Smooth muscle cell (in vitro differentiated cells): ENCODE results near the gene RUNX2. TPM values are rescaled to one million over a fixed set of nuclear protein-coding genes. Genes with fewer than 3 reads are reported as not detected.

ENCODE experiments used
- DNase-seq: peaks from one replicate; lab custom pipeline; 2025; ENCODE audit not compliant: unreplicated experiment; lab: John Stamatoyannopoulos, UW
- H2AFZ ChIP-seq: fragments of 200-600 bp; sonication (generic); 2 replicates; pipeline ENCODE4 v1.6.0; 2016; ENCODE audit warnings: antibody characterized with exemption, low read depth, mild to moderate bottlenecking
- H3F3A ChIP-seq: fragments of 200-600 bp; sonication (generic); 2 replicates; pipeline ENCODE4 v1.6.0; 2017; ENCODE audit warnings: antibody characterized with exemption, low read depth
- H3K27ac ChIP-seq: fragments of 200-600 bp; sonication (generic); 2 replicates; pipeline ENCODE4 v1.5.1; 2016; ENCODE audit warnings: low read depth, mild to moderate bottlenecking
- H3K27me3 ChIP-seq: fragments of 200-600 bp; sonication (generic); 2 replicates; pipeline ENCODE4 v1.6.1; 2016; ENCODE audit warnings: low read depth, mild to moderate bottlenecking
- H3K36me3 ChIP-seq: fragments of 200-600 bp; sonication (generic); 2 replicates; pipeline ENCODE4 v1.5.1; 2016; ENCODE audit warnings: low read depth
- H3K4me1 ChIP-seq: fragments of 200-600 bp; sonication (generic); 2 replicates; pipeline ENCODE4 v1.5.1; 2016; ENCODE audit warnings: low read depth
- H3K4me2 ChIP-seq: fragments of 200-600 bp; sonication (generic); 2 replicates; pipeline ENCODE4 v1.6.0; 2016; ENCODE audit warnings: mild to moderate bottlenecking
- H3K4me3 ChIP-seq: fragments of 200-600 bp; sonication (generic); 2 replicates; pipeline ENCODE4 v1.5.1; 2016; ENCODE audit warnings: mild to moderate bottlenecking
- H3K79me2 ChIP-seq: fragments of 200-600 bp; sonication (generic); 2 replicates; pipeline ENCODE4 v1.6.0; 2016; ENCODE audit warnings: low read depth, mild to moderate bottlenecking
- H3K9ac ChIP-seq: fragments of 200-600 bp; sonication (generic); 2 replicates; pipeline ENCODE4 v1.6.0; 2016; ENCODE audit warnings: low read depth
- H3K9me3 ChIP-seq: fragments of 200-600 bp; sonication (generic); replicated peaks from 2 replicates; pipeline ENCODE4 v1.5.1; 2016; ENCODE audit warnings: low read depth
- H4K20me1 ChIP-seq: fragments of 200-600 bp; sonication (generic); 2 replicates; pipeline ENCODE4 v1.6.0; 2016; ENCODE audit warnings: low read depth
- WGBS: methylation state at CpG from one replicate; pipeline ENCODE4 v1.1.7; 2016; ENCODE audit warnings: low lambda C conversion rate; 5-methylcytosine and 5-hydroxymethylcytosine counted together
- polyA plus RNA-seq: library from polyadenylated mRNA; unstranded; fragments of >200 nt; fragmentation: Nextera tagmentation; extraction: Ambion mirVana; gene quantifications from 2 replicates; pipeline ENCODE4 v1.2.1, GENCODE V29; 2016
- total RNA-seq: library from RNA; depleted of rRNA; stranded (reverse); fragments of >200 nt; gene quantifications from 2 replicates; pipeline ENCODE4 v1.2.3, GENCODE V29; 2014
- TF ChIP-seq, protein P1 (sequence below): fragments of 200-600 bp; sonication (generic); IDR thresholded peaks from 2 replicates; pipeline ENCODE4 v1.5.1; 2017; ENCODE audit warnings: borderline replicate concordance, mild to moderate bottlenecking, antibody characterized with exemption; ENCODE audit not compliant: insufficient read depth, poor library complexity, severe bottlenecking

RUNX2 gene
- total and polyA plus RNA-seq, 2 experiments from 2014 or later: 12.5 to 16.4 TPM

DNA sequence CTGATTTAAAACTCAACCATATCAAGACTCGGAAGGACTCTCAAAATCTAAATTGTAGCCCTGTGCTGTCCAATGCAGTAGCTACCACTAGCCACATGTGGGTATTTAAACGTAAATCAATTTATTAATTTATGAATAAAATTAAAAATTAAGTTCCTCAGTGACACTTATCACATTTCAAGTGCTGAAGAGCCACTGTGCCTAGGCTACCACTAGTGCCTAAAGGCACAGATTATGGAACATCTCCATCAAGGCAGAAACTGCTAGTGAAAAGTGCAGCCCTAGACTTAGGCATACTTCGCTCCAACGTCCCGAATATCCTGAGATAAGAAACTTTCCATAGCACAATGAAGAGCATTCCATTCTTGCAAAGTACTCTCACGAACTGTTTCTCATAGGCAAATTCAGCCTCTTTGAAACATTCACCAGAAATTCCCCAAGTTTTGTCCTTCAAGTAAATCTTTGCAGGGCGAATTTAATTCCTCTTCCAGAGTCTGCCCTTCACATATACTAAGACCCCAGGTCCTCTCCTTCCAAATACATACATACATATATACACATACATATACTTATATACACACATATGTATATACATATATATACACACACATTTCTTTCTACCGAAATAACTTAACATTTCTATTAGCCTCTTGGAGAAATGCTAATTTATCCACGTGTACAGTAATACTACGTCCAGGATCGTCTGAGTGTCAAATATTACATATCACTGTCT is 48.3 kb downstream of the RUNX2 start:
- H2AFZ ChIP-seq: peak overlapping the region; percentile 95
- peak overlapping the region; percentile 95 for H3K27ac ChIP-seq
- no peak for DNase-seq

DNA sequence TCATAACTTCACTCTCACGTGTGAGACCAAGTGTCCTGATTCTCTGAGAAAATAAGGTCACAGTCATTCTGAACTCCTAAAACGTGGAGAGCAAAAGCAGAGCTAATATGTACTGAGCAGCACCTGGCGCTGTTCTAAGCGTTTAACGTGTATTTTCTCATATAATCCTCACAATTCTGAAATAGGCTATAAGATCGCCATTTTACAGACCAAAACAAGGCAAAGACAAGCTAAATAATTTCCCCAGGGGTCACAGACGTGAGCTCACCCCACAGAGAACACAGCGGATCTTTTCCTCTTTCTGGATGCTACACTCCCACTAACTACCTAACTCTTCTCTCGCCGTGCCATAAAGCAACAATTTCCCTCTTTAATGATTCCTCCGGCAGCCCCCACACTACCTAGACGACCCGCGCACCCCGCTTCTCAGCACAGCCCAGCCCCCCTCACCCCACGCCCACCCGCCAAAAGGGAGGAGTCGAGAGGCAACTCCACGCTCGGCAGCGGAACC is 49.0 kb downstream of the RUNX2 start:
- peak overlapping the region; percentile 92 for H3K9ac ChIP-seq
- H3K79me2 ChIP-seq: peaks cover 29% of the 10 kb centered on the region
- under 1% methylated on average over 17 of the region's 21 CpGs for WGBS
- H3K36me3 ChIP-seq: no peaks in the 10 kb centered on the region
- H3K4me1 ChIP-seq: peaks cover 21% of the 10 kb centered on the region
- no peaks in the 10 kb centered on the region for H3K27me3 ChIP-seq
- H3K9me3 ChIP-seq: no peaks in the 10 kb centered on the region
- no peaks in the 10 kb centered on the region for H3F3A ChIP-seq
- H4K20me1 ChIP-seq: no peaks in the 10 kb centered on the region
- H3K27ac ChIP-seq: peak overlapping the region; percentile 95
- H3K4me2 ChIP-seq: peak overlapping the region; percentile 90
- H3K4me3 ChIP-seq: peak overlapping the region; percentile 82
- DNase-seq: no peak
- TF ChIP-seq, protein P1, sequence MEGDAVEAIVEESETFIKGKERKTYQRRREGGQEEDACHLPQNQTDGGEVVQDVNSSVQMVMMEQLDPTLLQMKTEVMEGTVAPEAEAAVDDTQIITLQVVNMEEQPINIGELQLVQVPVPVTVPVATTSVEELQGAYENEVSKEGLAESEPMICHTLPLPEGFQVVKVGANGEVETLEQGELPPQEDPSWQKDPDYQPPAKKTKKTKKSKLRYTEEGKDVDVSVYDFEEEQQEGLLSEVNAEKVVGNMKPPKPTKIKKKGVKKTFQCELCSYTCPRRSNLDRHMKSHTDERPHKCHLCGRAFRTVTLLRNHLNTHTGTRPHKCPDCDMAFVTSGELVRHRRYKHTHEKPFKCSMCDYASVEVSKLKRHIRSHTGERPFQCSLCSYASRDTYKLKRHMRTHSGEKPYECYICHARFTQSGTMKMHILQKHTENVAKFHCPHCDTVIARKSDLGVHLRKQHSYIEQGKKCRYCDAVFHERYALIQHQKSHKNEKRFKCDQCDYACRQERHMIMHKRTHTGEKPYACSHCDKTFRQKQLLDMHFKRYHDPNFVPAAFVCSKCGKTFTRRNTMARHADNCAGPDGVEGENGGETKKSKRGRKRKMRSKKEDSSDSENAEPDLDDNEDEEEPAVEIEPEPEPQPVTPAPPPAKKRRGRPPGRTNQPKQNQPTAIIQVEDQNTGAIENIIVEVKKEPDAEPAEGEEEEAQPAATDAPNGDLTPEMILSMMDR: no peak
- peak overlapping the region; percentile 95 for H2AFZ ChIP-seq

More for the DNA sequence above, 48.3 kb downstream of the RUNX2 start:
- H3K4me2 ChIP-seq: peak overlapping the region; percentile 90
- no peaks in the 10 kb centered on the region for H4K20me1 ChIP-seq
- H3K36me3 ChIP-seq: no peaks in the 10 kb centered on the region
- H3K79me2 ChIP-seq: peaks cover 29% of the 10 kb centered on the region
- peaks cover 21% of the 10 kb centered on the region for H3K4me1 ChIP-seq
- no peaks in the 10 kb centered on the region for H3K27me3 ChIP-seq
- peak overlapping the region; percentile 82 for H3K4me3 ChIP-seq
- H3K9ac ChIP-seq: peak overlapping the region; percentile 92
- TF ChIP-seq, protein P1: no peak
- H3F3A ChIP-seq: no peaks in the 10 kb centered on the region
- H3K9me3 ChIP-seq: no peaks in the 10 kb centered on the region
- WGBS: 26% methylated on average over 11 of the region's 11 CpGs

DNA sequence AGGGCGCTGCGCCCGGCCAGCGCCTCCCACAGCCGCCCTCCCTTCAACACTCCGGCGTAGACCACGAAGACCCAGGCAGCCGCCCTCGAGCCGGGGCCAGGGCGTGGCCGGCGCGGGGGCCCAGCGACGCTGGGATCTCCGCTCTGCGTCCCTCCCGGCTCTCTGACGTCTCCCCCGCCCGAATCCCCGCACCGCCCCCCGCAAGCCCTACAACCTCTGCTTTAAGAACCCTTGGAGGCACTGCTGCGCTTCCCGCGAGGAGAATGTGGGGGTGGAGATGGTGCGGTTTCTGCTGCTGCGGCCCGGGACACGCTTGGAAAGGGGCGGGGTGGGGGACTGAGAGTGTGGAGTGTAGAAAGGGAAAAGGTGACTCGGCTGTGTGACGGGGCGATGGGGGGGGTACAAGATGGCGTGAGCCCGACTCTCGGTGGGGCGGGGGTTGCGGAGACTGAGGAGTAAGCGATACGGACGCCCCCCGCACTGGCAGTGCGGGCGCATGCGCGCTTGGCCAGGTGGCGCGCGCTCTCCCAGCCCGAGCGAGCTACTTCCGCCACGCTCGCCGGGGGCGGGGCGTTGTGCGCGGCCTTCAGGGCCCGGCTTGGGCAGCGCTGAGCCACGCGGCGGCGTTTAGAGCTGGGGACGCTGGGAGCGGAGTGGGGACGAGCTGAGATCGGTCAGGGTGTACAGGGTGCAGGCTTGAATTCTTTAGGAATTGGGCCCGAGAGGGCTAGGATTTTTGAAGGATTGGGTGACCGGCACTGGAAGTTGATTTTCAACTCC is 49.6 kb downstream of the RUNX2 start, which contains the start of gene SUPT3H:
Gene SUPT3H, minus strand, starts transcription at position 381 of the 780 bp plus-strand sequence.
- Histone ChIP-seq H3K27ac (peak within 1 kb of the TSS; percentile 95), H2AFZ (peak within 1 kb of the TSS; percentile 95), H3F3A (no peaks in the 10 kb centered on the region), H3K4me1 (peaks cover 21% of the 10 kb centered on the region), H3K4me3 (peak within 1 kb of the TSS; percentile 82), H3K4me2 (peak within 1 kb of the TSS; percentile 90), H3K9ac (peak within 1 kb of the TSS; percentile 92), H3K36me3 (no peaks in the 10 kb centered on the region), H4K20me1 (no peaks in the 10 kb centered on the region), H3K79me2 (peaks cover 29% of the 10 kb centered on the region), H3K27me3 (no peaks in the 10 kb centered on the region), H3K9me3 (no peaks in the 10 kb centered on the region)
- DNase-seq: peak; percentile 78
- WGBS: 2% methylated on average over 48 of the region's 75 CpGs
- TF ChIP-seq, protein P1: no peak
